ENCODE measurements around the gene ZCCHC10. TPM values are rescaled to one million over a fixed set of nuclear protein-coding genes. Genes with fewer than 3 reads are reported as not detected.

ZCCHC10 gene
- total and polyA plus RNA-seq, 9 of the 15 experiments (the other 6 are each of a cell fraction or from before 2014, with no cell fraction given), result 11.9 to 146 (median 51.8) TPM

- no peak for TF ChIP-seq CBX8 (IDR thresholded peaks at IDR 0.05; ENCODE audit: borderline replicate concordance, extremely low read depth, low read depth, low read length, poor library complexity, severe bottlenecking)
- TF ChIP-seq FOXA3 (CRISPR knock-in tag; conservative IDR thresholded peaks at IDR 0.05 in 1 of 2, IDR thresholded peaks at IDR 0.05 in 1 of 2), result peak in 1 of 2 experiments; percentile 37; a peak in 1 of 4 replicates
- TF ChIP-seq RFX7 (CRISPR knock-in tag; IDR thresholded peaks at IDR 0.05), result no peak
- TF ChIP-seq BACH1 (tag; IDR thresholded peaks at IDR 0.05), result no peak
- no peak; the same call in 1 of the 2 replicates for TF ChIP-seq ATF7 (IDR thresholded peaks at IDR 0.05)
- no peak for TF ChIP-seq HDAC3 (IDR thresholded peaks at IDR 0.05; ENCODE audit: borderline replicate concordance, partially characterized antibody)
- TF ChIP-seq BRD4 (IDR thresholded peaks at IDR 0.05), result peak; percentile 29; the same call in 1 of the 2 replicates
- TF ChIP-seq YY1 (IDR thresholded peaks at IDR 0.05; ENCODE audit: borderline replicate concordance in 1 of 3, control insufficient read depth in 1 of 3, extremely low read depth in 1 of 3, insufficient read depth in 3 of 3, insufficient read length in 1 of 3, insufficient replicate concordance in 2 of 3, low read depth in 1 of 3, low read length in 2 of 3), result no peak
- no peak for TF ChIP-seq CBFA2T3 (IDR thresholded peaks at IDR 0.05)
- no peak for TF ChIP-seq CREM (IDR thresholded peaks at IDR 0.05; ENCODE audit: low read depth)
- TF ChIP-seq FOXM1 (IDR thresholded peaks at IDR 0.05; ENCODE audit: low read depth), result no peak
- TF ChIP-seq FOXM1 (CRISPR knock-in tag; IDR thresholded peaks at IDR 0.05; ENCODE audit: low read depth), result no peak
- TF ChIP-seq MXI1 (IDR thresholded peaks at IDR 0.05; ENCODE audit: low read depth, low read length), result peak; percentile 95
- no peak for TF ChIP-seq RUNX1 (IDR thresholded peaks at IDR 0.05; ENCODE audit: low read depth)
- TF ChIP-seq POLR2AphosphoS2 (IDR thresholded peaks at IDR 0.05; ENCODE audit: low read length), result no peak
- TF ChIP-seq ZNF316 (IDR thresholded peaks at IDR 0.05), result peak; percentile 54; the same call in 1 of the 2 replicates
- TF ChIP-seq PTBP1 (IDR thresholded peaks at IDR 0.05; ENCODE audit: low read depth, low read length), result no peak
- TF ChIP-seq EWSR1 (IDR thresholded peaks at IDR 0.05; ENCODE audit: borderline replicate concordance, low read depth, partially characterized antibody), result no peak
- TF ChIP-seq CEBPZ (IDR thresholded peaks at IDR 0.05; ENCODE audit: borderline replicate concordance, low read depth, low read length), result no peak
- TF ChIP-seq ZNF311 (CRISPR knock-in tag; IDR thresholded peaks at IDR 0.05), result peak; percentile 11; the same call in 1 of the 2 replicates
- TF ChIP-seq PRPF4 (IDR thresholded peaks at IDR 0.05; ENCODE audit: insufficient read depth, low read depth, low read length, poor library complexity, severe bottlenecking), result peak; percentile 28
- TF ChIP-seq MCM5 (IDR thresholded peaks at IDR 0.05; ENCODE audit: low read depth), result no peak
- no peak for TF ChIP-seq NFRKB (IDR thresholded peaks at IDR 0.05; ENCODE audit: low read depth)
- no peak for TF ChIP-seq SRSF1 (IDR thresholded peaks at IDR 0.05; ENCODE audit: low read depth, low read length)
- no peak; the same call in 1 of the 2 replicates for TF ChIP-seq ZNF766 (CRISPR knock-in tag; conservative IDR thresholded peaks at IDR 0.05)
- no peak for TF ChIP-seq PURB (CRISPR knock-in tag; IDR thresholded peaks at IDR 0.05; ENCODE audit: low read depth)
Measured at GRCh38 chr5:133052317-133053175, 26.2 kb upstream of the ZCCHC10 start (continued).
